HepG2 (cell line): ENCODE measurements around the gene CHST12. TPM values are rescaled to one million over a fixed set of nuclear protein-coding genes. Genes with fewer than 3 reads are reported as not detected.

Source experiments
- ATAC-seq: fragments of 200-7000 bp; cut with Tn5 transposase; 3 replicates; pipeline ENCODE4 v1.9.1; 2020; ENCODE audit warnings: mild to moderate bottlenecking, moderate library complexity
- BruUV-seq: library from RNA; stranded (reverse); fragments of 400-500 nt; replicated peaks from 2 replicates; lab custom pipeline; 2021; lab: Mats Ljungman, UMichigan
- CTCF ChIA-PET: fragments of 300-600 bp; formaldehyde crosslinking; extraction: SDS; loops from one replicate; lab custom pipeline; 2021; ENCODE audit warnings: low total read pairs, inconsistent platforms, low intra/inter-chr PET ratio; lab: Yijun Ruan, JAX
- POLR2A ChIA-PET: fragments of 350-600 bp; sonication (Branson Sonifier 250); formaldehyde crosslinking; loops from one replicate; lab custom pipeline; 2020; ENCODE audit warnings: antibody characterized with exemption, inconsistent platforms; lab: Yijun Ruan, JAX
- DNase-seq: peaks from one replicate; pipeline ENCODE4 v3.0.0-alpha.2; 2015; ENCODE audit warnings: low spot score
- FAIRE-seq: peaks from 3 replicates; lab custom pipeline; 2011; peaks lifted over from hg19 to GRCh38; lab: Jason Lieb, UNC
- H2AFZ ChIP-seq: one replicate; pipeline ENCODE4 v1.6.1; 2011; ENCODE audit warnings: low read length, inconsistent platforms
- H3K27ac ChIP-seq: fragments of 300-600 bp; 3 replicates; pipeline ENCODE4 v1.8.0; 2011; ENCODE audit warnings: mixed run types, mild to moderate bottlenecking, mixed read lengths, low read length, inconsistent platforms; ENCODE audit not compliant: insufficient read depth; ENCODE audit errors: extremely low read length
- H3K27me3 ChIP-seq, 2 experiments: fragments of 200-600 bp in 1 of 2; 2 replicates in 1 of 2; 3 replicates in 1 of 2; pipeline versions ENCODE4 v1.6.0 to v1.8.0; 2011; ENCODE audit warnings: low read length in 2 of 2, mild to moderate bottlenecking in 2 of 2, moderate library complexity in 2 of 2, inconsistent platforms in 1 of 2; ENCODE audit not compliant: insufficient read depth in 2 of 2, control insufficient read depth in 1 of 2
- H3K36me3 ChIP-seq, 2 experiments: fragments of 200-600 bp in 1 of 2; replicated peaks in 1 of 2; 2 replicates in 1 of 2; 3 replicates in 1 of 2; pipeline versions ENCODE4 v1.5.1 to v1.8.0; 2011; ENCODE audit warnings: low read length in 2 of 2, inconsistent platforms in 1 of 2; ENCODE audit not compliant: insufficient read depth in 2 of 2, control insufficient read depth in 1 of 2
- H3K4me1 ChIP-seq: 2 replicates; pipeline ENCODE4 v1.5.1; 2012; ENCODE audit warnings: low read length, inconsistent platforms; ENCODE audit not compliant: insufficient read depth
- H3K4me2 ChIP-seq: 2 replicates; pipeline ENCODE4 v1.6.0; 2011; ENCODE audit warnings: low read depth, low read length, inconsistent platforms
- H3K4me3 ChIP-seq, 3 experiments: fragments of 200-600 bp in 1 of 3; sonication (generic), shearing (Covaris generic) in 1 of 3; replicated peaks in 1 of 3; 2 replicates each; pipeline ENCODE4 v1.5.1; 2011 to 2016; ENCODE audit warnings: low read length in 3 of 3, inconsistent platforms in 2 of 3, low read depth in 2 of 3, mild to moderate bottlenecking in 2 of 3, control low read depth in 1 of 3, mixed read lengths in 1 of 3; ENCODE audit not compliant: insufficient read depth in 1 of 3
- H3K79me2 ChIP-seq: one replicate; pipeline ENCODE4 v1.6.1; 2011; ENCODE audit warnings: low read length, inconsistent platforms; ENCODE audit not compliant: insufficient read depth
- H3K9ac ChIP-seq: 2 replicates; pipeline ENCODE4 v1.6.0; 2011; ENCODE audit warnings: mild to moderate bottlenecking, low read depth, low read length, inconsistent platforms; ENCODE audit not compliant: insufficient read depth
- H3K9me3 ChIP-seq: 2 replicates; pipeline ENCODE4 v1.5.1; 2012; ENCODE audit warnings: mild to moderate bottlenecking, low read length
- H4K20me1 ChIP-seq: 2 replicates; pipeline ENCODE4 v1.6.0; 2011; ENCODE audit warnings: inconsistent platforms, mild to moderate bottlenecking, low read length, moderate library complexity; ENCODE audit not compliant: insufficient read depth
- CBX5 ChIP-seq: sonication (generic); formaldehyde crosslinking; IDR thresholded peaks from 2 replicates; pipeline ENCODE4 v1.4.0; 2020; ENCODE audit warnings: missing genetic modification reagents, borderline replicate concordance
- EED ChIP-seq: sonication (generic); formaldehyde crosslinking; IDR thresholded peaks from 2 replicates; pipeline ENCODE4 v1.5.0; 2020; ENCODE audit warnings: mild to moderate bottlenecking, missing genetic modification reagents
- ELF3 ChIP-seq: IDR thresholded peaks from 2 replicates; pipeline ENCODE4 v1.6.1; 2016; ENCODE audit warnings: missing genetic modification reagents, missing compliant biosample characterization
- FOSL2 ChIP-seq: sonication (generic); formaldehyde crosslinking; IDR thresholded peaks from 2 replicates; pipeline ENCODE4 v1.4.0; 2020; ENCODE audit warnings: missing genetic modification reagents
- HMG20A ChIP-seq: IDR thresholded peaks from 2 replicates; pipeline ENCODE4 v1.6.1; 2016; ENCODE audit warnings: borderline replicate concordance
- HNRNPL ChIP-seq: fragments of 200-400 bp; formaldehyde crosslinking; IDR thresholded peaks from 2 replicates; pipeline ENCODE4 v1.6.1; 2017; ENCODE audit warnings: mild to moderate bottlenecking, low read depth, low read length
- HOXA5 ChIP-seq: sonication (generic); formaldehyde crosslinking; IDR thresholded peaks from 2 replicates; pipeline ENCODE4 v1.4.0; 2020; ENCODE audit warnings: missing genetic modification reagents
- IRF2 ChIP-seq: IDR thresholded peaks from 2 replicates; pipeline ENCODE4 v1.6.1; 2018; ENCODE audit warnings: missing genetic modification reagents, missing compliant biosample characterization
- MAF1 ChIP-seq: sonication (generic); formaldehyde crosslinking; IDR thresholded peaks from 2 replicates; pipeline ENCODE4 v1.5.0; 2020; ENCODE audit warnings: missing genetic modification reagents, borderline replicate concordance
- MZF1 ChIP-seq: sonication (generic); formaldehyde crosslinking; IDR thresholded peaks from 2 replicates; pipeline ENCODE4 v1.8.1; 2023; ENCODE audit warnings: mild to moderate bottlenecking, missing genetic modification reagents, borderline replicate concordance
- NFKB2 ChIP-seq: sonication (generic); formaldehyde crosslinking; IDR thresholded peaks from 2 replicates; pipeline ENCODE4 v1.4.0; 2020; ENCODE audit warnings: missing genetic modification reagents, borderline replicate concordance
- NFYC ChIP-seq: IDR thresholded peaks from 2 replicates; pipeline ENCODE4 v1.6.1; 2016; ENCODE audit warnings: missing genetic modification reagents, missing compliant biosample characterization
- NR2F6 ChIP-seq, 2 experiments: IDR thresholded peaks; 2 replicates each; pipeline ENCODE4 v1.6.1; 2016; ENCODE audit warnings: antibody characterized with exemption in 1 of 2, mild to moderate bottlenecking in 1 of 2
- PTBP1 ChIP-seq: fragments of 200-400 bp; formaldehyde crosslinking; IDR thresholded peaks from 2 replicates; pipeline ENCODE4 v1.6.1; 2018; ENCODE audit warnings: low read length, low read depth; ENCODE audit not compliant: poor library complexity, severe bottlenecking
- RFX1 ChIP-seq: fragments of 450-650 bp; IDR thresholded peaks from 2 replicates; pipeline ENCODE4 v1.6.1; 2017
- SALL1 ChIP-seq: sonication (generic); formaldehyde crosslinking; IDR thresholded peaks from 2 replicates; pipeline ENCODE4 v1.8.0; 2022; ENCODE audit warnings: mild to moderate bottlenecking, missing genetic modification reagents
- SAP130 ChIP-seq: IDR thresholded peaks from 2 replicates; pipeline ENCODE4 v1.6.1; 2016; ENCODE audit warnings: low read depth
- TSC22D2 ChIP-seq: sonication (generic); formaldehyde crosslinking; IDR thresholded peaks from 2 replicates; pipeline ENCODE4 v1.5.1; 2020; ENCODE audit warnings: missing genetic modification reagents, mild to moderate bottlenecking, borderline replicate concordance
- UBTF ChIP-seq: sonication (generic); formaldehyde crosslinking; IDR thresholded peaks from 2 replicates; pipeline ENCODE4 v1.4.0; 2020; ENCODE audit warnings: mild to moderate bottlenecking, missing genetic modification reagents
- ZBTB38 ChIP-seq: sonication (generic); formaldehyde crosslinking; IDR thresholded peaks from 2 replicates; pipeline ENCODE4 v1.5.1; 2020; ENCODE audit warnings: mild to moderate bottlenecking, missing genetic modification reagents
- ZFY ChIP-seq: sonication (generic); formaldehyde crosslinking; IDR thresholded peaks from 2 replicates; pipeline ENCODE4 v1.4.0; 2020; ENCODE audit warnings: missing genetic modification reagents
- ZNF20 ChIP-seq: sonication (generic); formaldehyde crosslinking; IDR thresholded peaks from 2 replicates; pipeline ENCODE4 v1.4.0; 2020; ENCODE audit warnings: mild to moderate bottlenecking, moderate library complexity, missing genetic modification reagents
- ZNF256 ChIP-seq: sonication (generic); formaldehyde crosslinking; conservative IDR thresholded peaks from 2 replicates; pipeline ENCODE4 v1.4.0; 2020; ENCODE audit warnings: missing genetic modification reagents
- ZNF331 ChIP-seq: sonication (generic); formaldehyde crosslinking; IDR thresholded peaks from 2 replicates; pipeline ENCODE4 v1.4.0; 2020; ENCODE audit warnings: missing genetic modification reagents
- ZNF556 ChIP-seq: sonication (generic); formaldehyde crosslinking; IDR thresholded peaks from 2 replicates; pipeline ENCODE4 v1.4.0; 2020; ENCODE audit warnings: mild to moderate bottlenecking, missing genetic modification reagents, borderline replicate concordance
- WGBS: methylation state at CpG from one replicate; pipeline ENCODE4 v1.1.6; 2017; ENCODE audit warnings: low lambda C conversion rate; 5-methylcytosine and 5-hydroxymethylcytosine counted together
- in situ Hi-C: cut with HindIII; loops from 2 replicates; pipeline ENCODE4 v1.10.0; 2017; ENCODE audit warnings: low pct_unique_long_range_greater_than_20kb; ENCODE audit not compliant: extremely low pct_ligation_motif_present
- intact Hi-C: fragments of 100-400 bp; cut with micrococcal nuclease; formaldehyde crosslinking; loops from one replicate; pipeline ENCODE4 v1.10.0; 2022; ENCODE audit not compliant: unreplicated experiment
- polyA plus RNA-seq, 8 experiments: library from polyadenylated mRNA; depleted of rRNA in 3 of 8; stranded (reverse) in 7 of 8; unstranded in 1 of 8; fragments of >200 nt; fragmentation: Illumina TruSeq in 4 of 8; extraction: Trizol in 4 of 8; gene quantifications; 2 replicates each; pipeline versions ENCODE4 v1.2.1 to v1.2.3, GENCODE V29; 2011 to 2016; ENCODE audit warnings: low read depth in 4 of 8, missing spikeins in 1 of 8, mixed read lengths in 1 of 8; ENCODE audit not compliant: insufficient read depth in 1 of 8
- total RNA-seq, 5 experiments: library from RNA; depleted of rRNA; stranded (reverse); fragments of >200 nt; fragmentation: Illumina TruSeq; extraction: Trizol; gene quantifications; 2 replicates each; pipeline ENCODE4 v1.2.3, GENCODE V29; 2016; ENCODE audit warnings: low read depth in 1 of 5

The CHST12 gene
- total and polyA plus RNA-seq, 2 of the 13 experiments (the other 11 are each of a cell fraction or from before 2014, with no cell fraction given): 6.4 to 15.8 TPM

DNA sequence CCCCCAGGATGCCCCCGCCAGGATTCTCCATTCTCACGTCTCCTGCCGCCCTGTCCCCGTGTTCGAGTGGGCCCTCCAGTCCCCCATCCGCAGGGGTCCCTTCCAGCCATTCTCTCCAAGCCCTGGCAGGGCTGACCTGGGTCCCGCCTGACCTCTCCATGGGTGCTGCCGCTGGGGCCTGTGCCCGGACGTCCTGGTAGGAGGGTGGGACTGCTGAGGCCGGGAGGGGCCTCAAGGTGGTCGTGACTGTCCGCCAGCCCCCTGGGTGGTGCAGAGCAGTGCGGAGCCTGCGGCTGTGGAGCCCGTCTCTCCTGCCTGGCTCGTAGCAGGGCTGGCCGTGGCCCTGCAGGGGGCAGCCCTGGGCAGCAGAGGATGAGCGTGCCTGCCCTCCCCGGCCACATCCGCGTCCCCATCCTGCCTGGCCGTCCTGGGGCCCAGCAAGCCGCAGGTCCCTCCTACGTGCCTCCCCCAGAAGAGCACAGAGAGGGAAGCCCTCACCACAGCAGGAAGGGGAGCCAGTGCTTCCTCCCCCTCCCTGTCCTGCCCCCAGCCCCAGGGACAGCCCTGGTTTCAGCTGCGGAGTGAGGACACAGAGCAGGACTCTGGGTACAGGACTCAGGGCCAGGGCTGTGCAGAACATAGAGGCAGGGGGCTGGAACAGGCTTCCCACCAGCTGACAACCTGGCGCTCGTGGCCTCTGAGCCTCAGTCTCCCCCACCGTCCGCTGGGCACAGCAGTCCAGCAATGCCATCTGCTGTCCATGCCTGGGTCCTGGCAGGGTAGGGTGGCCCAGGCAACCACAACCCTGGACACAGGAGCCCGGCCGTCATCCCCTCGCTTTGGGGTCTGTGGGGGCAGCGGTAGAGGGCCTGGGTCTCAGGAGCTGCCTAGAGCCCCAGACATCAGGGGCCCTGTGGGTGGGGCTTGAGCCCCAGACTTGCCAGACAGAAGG lies 74.3 kb downstream of the CHST12 start:
- 29% methylated on average over 7 of the region's 34 CpGs for WGBS
- intact Hi-C loops: loop anchor here (5.0 to 10.0 kb wide), 2 partner anchors 45 to 87 kb away; no protein-coding TSS in a partner anchor
- Histone ChIP-seq H3K27me3 (peaks cover 16 to 63% of the 10 kb centered on the region in 2 experiments), H3K36me3 (no peaks in the 10 kb centered on the region), H3K9me3 (no peaks in the 10 kb centered on the region), H3K4me1 (peaks cover 38% of the 10 kb centered on the region), H3K4me2 (peak overlapping the region; percentile 41; the same call in 1 of the 2 replicates), H3K4me3 (no peak overlapping the region; a peak in 1 of 6 replicates), H3K79me2 (no peaks in the 10 kb centered on the region), H2AFZ (no peak overlapping the region), H3K27ac (no peak overlapping the region), H3K9ac (no peak overlapping the region), H4K20me1 (no peaks in the 10 kb centered on the region)
- in situ Hi-C loops: no loop called here
- BruUV-seq: no TSS peak
- POLR2A ChIA-PET: no interaction called here
- CTCF ChIA-PET: interaction anchor here (0.6 kb wide), 1 partner anchor 813 kb away, joined by 3 read pairs; no protein-coding TSS in a partner anchor
- no peak for FAIRE-seq
- peak; percentile 92 for ATAC-seq
- DNase-seq: peak; percentile 34
- 0 out of 2 replicates have a peak, but pooled peaks have one; percentile 17 for TF ChIP-seq ZNF331 (CRISPR knock-in tag)
- TF ChIP-seq IRF2: peak; percentile 77; the same call in 1 of the 2 replicates
- TF ChIP-seq ZBTB38: no peak
- TF ChIP-seq ZNF20 (CRISPR knock-in tag): no peak
- no peak; the same call in 1 of the 2 replicates for TF ChIP-seq ZFY (CRISPR knock-in tag)
- TF ChIP-seq PTBP1: no peak
- TF ChIP-seq UBTF (CRISPR knock-in tag): peak; percentile 58
- no peak for TF ChIP-seq HOXA5 (CRISPR knock-in tag)
- no peak for TF ChIP-seq TSC22D2 (CRISPR knock-in tag)
- TF ChIP-seq FOSL2: 0 out of 2 replicates have a peak, but pooled peaks have one; percentile 10
- no peak for TF ChIP-seq RFX1
- peak; percentile 60; the same call in 1 of the 2 replicates for TF ChIP-seq NFKB2 (CRISPR knock-in tag)
- no peak for TF ChIP-seq NR2F6 (IDR thresholded peaks at IDR 0.05)
- TF ChIP-seq NR2F6 (CRISPR knock-in tag; IDR thresholded peaks at IDR 0.05): no peak; the same call in 1 of the 2 replicates
- no peak for TF ChIP-seq HMG20A (CRISPR knock-in tag)
- TF ChIP-seq HNRNPL: no peak
- TF ChIP-seq ZNF556 (CRISPR knock-in tag): no peak
- TF ChIP-seq CBX5 (CRISPR knock-in tag): peak; percentile 63; the same call in 1 of the 2 replicates
- peak; percentile 55; the same call in 1 of the 2 replicates for TF ChIP-seq EED (CRISPR knock-in tag)
- TF ChIP-seq MZF1 (CRISPR knock-in tag): no peak
- peak; percentile 38; the same call in 1 of the 2 replicates for TF ChIP-seq SAP130
- TF ChIP-seq ELF3 (CRISPR knock-in tag): no peak
- TF ChIP-seq ZNF256 (CRISPR knock-in tag): no peak
- TF ChIP-seq SALL1 (CRISPR knock-in tag): peak; percentile 35; the same call in 1 of the 2 replicates
- TF ChIP-seq MAF1: no peak
- TF ChIP-seq NFYC (CRISPR knock-in tag): no peak
